ELF-1 (cell line): ENCODE measurements around the gene PSMB7.
"Not testable (repeated sequence)": the region's sequence is repeated elsewhere in the genome, so short reads cannot be mapped to it uniquely, and the experiment has no call there.

Experiments used
- DNase-seq: peaks from one replicate; pipeline ENCODE4 v3.0.0-alpha.2; 2016; ENCODE audit warnings: low read depth, low spot score

PSMB7 gene

DNA sequence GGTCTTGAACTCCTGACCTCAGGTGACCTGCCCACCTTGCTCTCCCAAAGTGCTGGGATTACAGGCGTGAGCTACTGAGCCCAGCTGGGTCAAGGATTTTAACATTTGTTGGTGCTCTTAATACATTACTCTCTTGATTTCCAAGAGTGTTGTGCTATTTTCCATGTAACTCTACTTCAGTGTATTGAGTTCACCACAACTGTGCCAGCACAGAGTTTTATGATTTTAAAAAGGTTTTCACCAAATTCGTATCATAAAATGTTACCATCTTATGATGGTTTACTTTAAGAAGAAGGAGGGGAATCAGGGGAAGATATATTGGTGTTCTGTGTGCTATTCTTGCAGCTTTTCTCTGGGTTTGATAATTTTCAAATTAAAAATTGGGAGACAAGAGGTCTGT, 28.4 kb upstream of the PSMB7 start:
- DNase-seq, result no peak

DNA sequence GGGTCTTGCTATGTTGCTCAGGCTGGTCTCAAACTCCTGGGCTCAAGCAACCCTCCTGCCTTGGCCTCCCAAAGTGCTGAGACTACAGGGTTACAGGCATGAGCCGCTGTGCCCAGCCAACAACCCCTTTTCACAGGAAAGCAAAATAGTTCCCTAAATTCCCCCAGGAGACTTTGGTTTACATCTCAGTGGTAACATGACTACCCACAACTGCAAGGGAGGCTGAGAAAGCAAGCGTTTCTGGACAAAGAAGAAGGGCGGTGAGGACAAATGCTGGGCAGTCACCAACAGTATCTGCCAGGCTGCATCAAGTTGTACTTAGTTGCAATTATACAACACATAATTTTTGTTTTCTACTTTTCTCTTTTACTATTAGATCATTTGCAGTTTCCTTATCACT, 27.6 kb upstream of the PSMB7 start:
- DNase-seq, result no peak

DNA sequence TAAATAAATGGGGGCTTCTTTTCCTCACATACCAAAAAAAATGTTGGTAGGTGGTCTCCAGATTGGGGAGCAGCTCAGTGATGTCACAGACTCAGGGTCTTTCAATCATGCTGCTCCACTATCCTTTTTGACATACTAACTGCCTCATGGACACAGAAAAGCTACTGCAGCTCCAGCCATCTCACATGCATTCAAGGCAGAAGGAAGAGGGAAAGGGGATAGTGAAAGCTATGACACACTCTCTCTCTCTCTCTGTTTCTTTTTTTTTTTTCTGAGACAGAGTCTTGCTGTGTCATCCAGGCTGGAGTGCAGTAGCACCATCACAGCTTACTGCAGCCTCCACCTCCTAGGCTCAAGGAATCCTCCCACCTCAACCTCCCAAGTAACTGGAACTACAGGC, 27.1 kb upstream of the PSMB7 start:
- DNase-seq, result no peak

DNA sequence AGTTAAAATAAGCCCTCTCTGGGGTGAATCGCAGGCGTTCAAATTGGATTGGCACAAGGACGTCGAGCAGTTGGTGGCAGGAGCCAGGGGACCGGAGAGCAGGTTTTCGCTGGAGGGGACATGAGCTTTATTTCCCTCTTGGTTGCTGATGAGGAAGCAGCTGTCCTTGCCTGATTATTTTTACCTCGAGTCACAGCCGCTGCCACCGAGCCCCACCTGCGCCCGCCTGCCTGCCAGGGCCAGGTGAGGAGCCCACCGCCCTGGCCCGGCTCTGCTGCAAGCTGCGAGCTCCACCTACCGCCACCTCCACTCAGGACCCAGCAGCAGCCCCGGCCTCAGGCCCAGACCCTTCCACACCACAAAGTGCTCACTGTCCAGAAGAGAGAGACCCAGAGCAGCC, 26.0 kb upstream of the PSMB7 start:
- DNase-seq, result no peak

DNA sequence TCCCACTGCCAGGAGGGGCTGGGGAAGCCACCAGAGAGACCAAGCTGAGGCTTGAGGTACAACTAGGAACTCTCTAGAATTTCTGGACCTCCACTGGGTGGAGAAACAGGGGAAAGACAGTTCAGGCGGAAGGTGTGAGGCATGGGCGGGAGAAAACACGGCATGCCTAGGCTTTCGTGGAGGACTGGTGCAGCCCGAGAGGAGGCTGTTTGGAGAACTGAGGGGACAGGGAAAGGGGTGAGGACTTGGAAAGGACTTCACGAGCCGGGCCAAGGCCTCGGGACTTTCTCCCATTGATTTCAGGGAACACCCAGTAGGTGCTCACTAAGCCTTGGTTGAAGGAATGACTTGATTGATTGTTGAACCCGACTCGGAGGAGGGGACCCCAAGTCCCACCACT, 25.5 kb upstream of the PSMB7 start:
- DNase-seq, result no peak

DNA sequence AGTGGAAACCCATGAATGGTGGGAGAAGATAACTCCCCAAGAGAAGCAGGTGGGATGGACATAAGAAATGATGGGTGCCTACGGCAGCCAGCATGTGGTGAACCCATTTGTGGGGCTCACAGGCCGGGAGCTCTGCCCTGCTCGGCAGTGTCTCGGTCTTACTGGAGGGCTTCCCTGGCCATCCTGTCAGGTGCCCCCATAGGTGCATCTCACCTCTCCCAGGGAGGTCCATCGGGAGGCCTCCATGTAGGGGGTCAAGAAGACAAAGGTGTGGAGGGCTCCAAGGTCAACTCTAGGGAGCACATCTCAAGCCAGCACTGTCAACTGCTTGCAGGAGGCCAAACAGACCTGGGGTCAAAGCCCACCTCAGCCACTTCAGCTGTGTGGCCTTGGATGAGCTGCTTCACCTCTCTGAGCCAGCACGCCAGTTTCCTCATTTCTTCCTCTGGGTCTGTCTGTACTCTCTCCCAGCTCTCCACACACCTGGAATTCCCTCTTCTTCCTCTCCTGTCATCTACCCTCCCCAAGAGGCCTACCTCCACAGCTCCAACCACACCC, 24.5 kb upstream of the PSMB7 start:
- DNase-seq, result no peak

DNA sequence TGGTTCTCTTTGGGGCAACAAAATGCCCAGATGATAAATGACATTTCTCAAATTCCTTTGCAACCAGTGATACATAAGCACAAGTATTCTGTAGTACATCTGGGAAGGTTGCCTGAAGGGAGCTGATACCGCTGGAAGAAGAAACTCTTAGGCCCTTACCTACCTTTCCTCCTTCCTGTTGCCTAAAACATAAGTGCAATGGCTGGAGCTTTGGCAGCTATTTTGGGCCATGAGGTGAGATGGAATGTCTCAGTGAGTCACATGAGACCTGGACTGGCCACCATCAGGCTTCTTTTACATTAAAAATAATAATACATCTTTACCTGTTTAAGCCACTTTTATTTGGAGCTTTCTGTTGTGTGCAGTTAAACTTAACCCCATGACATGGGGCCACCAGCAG, 23.8 kb upstream of the PSMB7 start:
- no peak for DNase-seq

DNA sequence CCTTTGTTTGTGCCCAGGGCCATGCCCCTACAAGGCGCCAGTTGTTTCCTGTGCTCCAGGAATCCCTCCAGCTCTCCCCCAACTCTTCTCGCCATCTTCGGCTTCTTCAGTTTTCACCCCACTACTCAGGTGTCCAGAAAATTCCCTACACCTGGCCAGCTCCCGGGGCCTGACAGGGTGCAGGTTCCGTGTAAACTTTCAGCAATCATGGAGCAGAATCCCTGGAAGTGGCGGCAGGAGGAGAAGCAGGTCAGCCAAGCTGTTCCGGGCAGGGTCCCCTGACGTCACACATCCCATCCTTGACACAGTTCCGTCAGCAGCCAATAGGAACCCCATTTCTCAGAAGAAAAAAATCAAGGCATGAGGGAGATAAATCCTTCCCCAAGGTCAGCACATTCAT, 22.8 kb upstream of the PSMB7 start:
- DNase-seq, result no peak

DNA sequence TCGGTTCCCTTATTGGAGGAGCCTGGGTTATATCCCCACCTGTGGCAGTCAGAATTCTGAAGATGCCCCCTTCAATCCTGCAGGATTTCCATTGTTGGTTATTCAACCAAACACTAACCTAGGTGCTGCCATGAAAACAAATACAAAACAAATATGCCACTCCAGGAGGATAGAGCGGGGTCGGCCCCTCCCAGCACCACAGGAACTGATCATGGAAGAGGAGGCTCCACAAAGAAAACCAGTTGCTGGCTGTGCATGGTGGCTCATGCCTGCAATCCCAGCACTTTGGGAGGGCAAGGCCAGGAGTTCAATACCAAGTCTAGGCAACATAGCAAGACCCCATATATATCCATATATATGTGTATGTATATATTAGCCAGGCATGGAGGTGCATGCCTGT, 21.8 kb upstream of the PSMB7 start:
- no peak for DNase-seq

DNA sequence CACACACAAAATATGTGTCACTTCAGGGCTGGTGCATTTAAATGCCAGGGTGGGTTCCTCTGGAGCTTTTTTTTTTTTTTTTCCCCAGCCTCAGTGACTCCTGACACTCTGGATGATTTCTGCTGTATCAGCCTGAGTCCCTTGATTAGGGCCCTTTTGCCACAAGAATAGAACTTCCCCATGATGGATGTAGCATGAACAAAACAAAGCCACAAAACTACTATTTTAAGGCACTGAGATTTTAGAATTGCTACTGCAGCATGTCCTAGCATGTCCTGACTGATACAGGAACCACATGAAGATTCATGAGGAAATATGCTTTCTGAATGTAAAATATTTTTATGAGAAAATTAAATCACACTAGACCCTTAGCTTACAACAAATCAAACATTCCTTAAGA, 21.1 kb upstream of the PSMB7 start:
- DNase-seq, result no peak

DNA sequence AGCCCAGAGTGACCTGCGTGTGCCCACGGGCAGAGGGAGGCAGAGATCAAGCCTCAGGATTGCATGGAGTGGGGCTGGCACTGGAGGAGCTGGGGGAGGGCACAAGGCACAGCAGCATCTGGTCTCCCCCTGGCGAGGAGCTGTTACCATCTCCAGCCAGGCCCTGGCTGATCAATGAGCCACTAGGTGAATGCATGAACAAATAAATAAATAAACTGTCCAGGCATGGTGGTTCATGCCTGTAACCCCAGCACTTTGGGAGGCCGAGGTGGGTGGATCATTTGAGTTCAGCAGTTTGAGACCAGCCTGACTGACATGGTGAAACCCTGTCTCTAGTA, 14.3 kb upstream of the PSMB7 start:
- DNase-seq, result no peak

DNA sequence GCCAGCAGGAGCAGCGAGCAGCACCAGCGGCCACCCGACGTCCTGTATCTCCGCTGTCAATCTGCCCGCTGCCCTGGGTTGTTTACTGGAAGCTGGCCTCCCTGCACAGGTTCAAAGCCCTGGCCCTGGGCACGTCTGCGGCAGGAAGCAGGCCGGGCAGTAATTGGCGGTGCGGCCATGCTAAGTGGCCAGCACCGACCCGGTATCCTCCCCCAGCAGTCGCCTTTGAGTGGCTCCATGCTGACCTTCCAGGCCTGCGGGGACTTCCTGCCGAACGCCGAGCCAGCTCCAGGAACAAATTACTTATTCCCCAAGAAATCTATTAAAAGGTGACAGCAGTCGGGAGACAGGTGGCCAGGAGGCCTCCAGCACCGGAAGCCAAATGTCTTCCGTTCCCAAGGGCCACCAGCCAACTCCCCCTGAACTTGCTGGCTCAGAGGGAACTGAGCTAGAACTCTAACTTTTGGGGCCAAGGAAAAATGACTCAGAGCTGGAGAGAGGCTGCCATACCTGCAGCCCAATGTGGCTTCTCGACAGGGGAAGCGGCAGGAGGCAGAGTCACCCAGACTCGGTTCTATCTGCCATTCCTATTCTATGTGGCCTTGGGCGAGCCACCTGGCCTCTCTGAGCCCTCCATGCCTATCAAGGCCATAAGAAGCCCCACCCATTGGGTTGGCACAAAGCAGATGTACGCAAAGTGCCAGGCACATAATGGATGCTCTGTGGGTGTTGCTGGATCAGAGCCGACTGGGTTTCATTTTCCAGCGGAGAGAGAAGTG, 13.7 kb upstream of the PSMB7 start:
- no peak for DNase-seq

DNA sequence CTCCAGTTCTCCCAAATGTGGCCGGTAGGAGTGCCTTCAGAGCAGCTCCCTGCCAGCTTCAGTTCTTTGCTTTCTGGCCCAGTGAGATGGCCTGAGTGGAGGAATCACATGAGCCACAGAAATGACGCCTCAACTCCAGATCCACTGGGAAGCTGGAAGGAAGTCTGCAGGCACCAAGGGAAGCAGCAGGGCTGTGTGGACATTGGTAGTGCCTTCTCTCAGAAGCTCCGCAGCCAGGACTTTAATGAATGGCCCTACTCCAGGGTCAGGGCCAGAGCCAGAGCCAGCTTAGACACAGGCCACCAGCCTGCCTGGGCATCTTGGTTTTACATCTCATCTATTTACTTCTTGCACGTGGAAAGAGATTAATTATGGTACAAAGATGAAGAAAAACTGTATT, 12.0 kb upstream of the PSMB7 start:
- no peak for DNase-seq

DNA sequence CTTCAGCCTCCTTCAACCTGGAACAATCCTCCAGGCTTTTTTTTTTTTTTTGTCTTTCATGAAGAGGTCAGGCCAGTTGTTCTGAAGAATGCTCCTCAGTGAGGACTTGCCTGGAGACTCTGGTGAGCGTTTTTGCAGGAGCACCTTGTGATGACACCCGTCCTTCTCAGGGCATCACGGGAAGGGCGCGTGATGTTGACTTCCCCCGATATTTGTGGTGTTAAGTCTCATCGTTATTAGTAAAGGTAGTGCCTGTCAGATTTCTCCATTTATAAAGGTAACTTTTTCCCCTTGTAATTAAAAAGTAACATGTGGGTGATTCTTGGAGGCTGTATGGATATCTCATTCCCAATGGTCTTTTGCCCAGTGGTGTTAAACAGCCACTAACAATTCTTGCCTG, 11.1 kb upstream of the PSMB7 start:
- DNase-seq, result no peak

DNA sequence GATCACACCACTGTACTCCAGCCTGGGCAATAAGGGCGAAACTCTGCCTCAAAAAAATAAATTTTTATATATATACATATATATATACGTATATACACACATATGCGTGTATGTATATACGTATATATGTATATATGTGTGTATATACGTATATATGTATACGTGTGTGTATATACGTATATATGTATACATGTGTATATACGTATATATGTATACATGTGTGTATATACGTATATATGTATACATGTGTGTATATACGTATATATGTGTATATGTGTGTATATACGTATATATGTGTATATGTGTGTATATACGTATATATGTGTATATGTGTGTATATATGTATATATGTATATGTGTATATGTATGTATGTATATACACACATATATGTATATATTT, 10.5 kb upstream of the PSMB7 start:
- DNase-seq, result not testable (repeated sequence)

DNA sequence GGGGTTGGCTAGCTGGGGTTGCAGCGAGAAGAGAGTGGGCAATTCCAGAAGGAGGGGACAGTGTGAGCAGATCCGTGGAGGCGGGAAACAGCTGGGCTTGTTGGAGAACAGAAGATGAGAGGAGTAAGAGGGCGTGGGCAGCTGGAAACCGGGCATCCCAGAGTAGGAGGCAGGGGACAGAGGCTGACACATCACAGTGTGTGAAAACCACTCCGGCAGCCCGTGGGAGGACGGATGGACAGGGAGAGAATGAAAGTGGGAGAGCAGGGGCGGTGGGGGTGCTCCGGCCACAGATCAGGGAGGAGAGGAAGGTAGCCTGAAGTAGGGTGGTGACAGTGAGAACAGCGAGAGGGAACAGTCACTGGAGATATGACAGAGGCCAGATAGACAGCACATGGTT, 8.3 kb upstream of the PSMB7 start:
- DNase-seq, result no peak

DNA sequence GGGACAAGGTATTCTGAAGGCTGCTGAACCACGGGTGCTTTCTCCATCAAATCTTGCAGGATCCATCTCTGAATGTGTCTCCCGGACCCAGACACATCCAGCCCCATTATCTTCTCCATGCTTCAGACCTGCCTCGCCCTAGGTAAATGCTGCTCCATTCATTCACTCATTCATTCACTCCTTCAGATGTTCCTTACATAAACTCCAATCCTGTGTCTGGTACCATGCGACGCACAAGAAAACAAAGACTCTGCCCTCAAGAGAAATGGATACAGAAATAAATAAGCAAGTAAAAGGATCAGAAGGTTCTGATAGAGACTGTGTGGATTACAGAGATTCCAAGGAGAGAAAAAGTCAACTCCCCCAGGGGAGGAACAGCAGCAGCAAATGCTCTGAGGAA, 7.9 kb upstream of the PSMB7 start:
- DNase-seq, result no peak

DNA sequence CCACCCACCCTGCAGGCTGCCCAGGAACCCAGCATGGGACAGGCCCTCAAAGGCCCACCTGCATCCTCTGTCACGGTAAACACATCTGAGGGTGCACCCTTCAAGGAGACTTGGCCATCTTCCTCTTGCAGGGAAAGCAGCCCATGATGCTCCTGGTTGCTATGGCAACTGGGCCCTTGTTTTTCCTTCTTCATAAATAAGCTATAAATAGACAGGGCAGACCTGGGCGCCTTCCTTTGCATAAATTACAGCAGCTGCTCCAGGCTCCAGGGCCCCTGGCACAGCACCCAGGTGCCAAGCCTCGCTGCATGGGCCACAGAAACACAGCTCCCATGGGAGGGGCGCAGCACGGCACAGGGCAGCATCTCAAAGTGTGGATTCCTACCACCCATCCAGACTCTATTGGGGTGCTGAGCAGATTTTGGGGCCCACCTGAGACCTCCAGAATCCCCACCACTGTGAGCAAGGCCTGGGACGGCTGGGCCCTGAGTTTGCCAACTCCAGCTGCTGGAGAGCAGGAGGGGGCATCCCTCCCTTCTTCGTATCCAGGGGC, 5.8 kb upstream of the PSMB7 start:
- no peak for DNase-seq

DNA sequence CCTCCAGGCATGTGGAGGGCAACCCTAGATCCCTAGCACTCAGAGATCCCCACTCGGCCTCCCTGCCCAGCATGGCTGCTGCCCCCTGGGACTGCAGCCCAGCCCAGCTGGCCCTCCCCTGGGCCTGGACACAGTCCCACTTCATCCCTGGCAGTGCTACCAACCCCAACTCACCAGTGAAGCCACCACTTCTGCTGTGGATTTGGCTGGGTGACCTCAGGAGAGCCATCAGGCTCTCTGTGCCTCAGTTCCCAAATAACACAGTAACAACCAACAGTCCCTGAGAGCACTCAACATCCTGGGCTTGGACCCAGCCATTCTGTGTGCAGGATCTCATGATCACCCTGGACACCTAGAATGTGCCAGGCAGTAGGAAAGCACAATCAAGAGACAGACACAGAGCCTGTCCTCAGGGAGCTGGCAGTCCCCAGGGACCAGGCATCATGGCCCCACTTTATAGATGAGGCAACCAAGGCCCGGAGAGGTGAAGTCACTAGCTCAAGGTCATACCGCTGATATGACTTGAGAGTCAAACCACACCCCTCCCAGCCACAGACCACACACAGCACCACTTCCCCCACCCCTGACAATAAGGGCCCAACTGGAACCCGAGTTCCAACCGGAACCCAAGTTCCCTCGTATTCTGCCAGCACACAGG, 4.7 kb upstream of the PSMB7 start:
- no peak for DNase-seq

DNA sequence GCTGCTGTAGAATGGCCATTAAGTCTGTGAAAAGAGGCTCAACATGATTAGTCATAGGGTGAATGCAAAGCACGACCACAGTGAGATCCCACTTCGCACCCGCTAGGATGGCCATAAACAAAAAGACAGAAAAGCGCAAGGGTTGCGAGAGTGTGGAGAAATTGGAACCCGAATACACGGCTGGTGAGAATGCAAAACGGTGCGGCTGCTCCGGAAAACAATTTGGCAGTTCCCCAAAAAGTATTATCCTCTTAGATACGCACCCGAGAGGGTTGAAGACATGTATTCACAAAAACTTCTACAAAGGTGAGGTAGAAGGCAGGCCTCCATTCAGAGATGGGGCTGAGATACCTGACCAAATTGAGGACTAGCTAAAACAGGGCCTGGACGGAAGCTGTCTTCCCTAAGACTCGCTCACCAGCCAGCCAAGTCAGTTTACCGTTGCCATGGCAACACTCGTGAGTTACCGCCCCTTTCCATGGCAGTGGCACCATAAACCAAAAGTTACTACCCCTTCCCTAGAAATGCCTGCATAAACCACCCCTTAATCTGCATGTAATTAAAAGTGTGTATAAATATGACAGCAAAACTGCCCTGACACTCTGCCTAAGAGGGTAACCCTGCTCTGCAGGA, 726 bp upstream of the PSMB7 start:
- peak; percentile 67 for DNase-seq

DNA sequence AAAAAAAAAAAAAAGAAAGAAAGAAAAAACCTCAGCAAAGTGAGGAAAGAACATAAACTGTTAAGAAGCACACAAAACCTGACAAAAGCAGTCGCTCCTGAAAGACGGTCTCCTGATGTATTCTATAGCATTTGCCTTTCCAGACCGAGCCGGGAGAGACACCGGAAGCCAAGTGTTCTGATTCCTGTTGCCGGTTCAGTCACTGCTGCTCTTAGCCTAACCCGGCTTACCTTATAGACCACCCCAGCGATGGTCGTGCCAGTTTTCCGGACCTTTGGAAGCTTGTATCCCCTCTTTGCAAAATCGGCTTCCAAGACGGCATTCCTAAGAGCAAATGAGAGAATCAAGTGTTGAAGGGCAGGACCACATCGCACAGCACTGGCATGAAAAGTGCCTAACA, 630 bp downstream of the PSMB7 start:
- peak; percentile 29 for DNase-seq

DNA sequence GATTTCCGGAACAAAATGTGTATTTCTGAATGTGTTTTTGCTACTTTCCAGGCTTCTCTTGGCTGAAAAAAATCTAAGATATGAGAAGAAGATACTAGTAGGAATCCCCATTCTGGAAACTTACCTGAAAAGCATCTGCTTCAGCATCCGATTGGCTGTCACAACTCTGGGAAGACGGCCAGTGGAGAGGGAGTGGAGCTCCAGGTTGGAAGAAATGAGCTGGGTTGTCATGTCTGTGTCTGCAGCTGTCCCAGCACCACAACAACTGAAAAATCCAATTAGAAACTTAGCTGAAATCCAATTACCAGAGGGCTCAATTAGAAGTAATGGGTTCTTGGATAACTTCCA, 3.0 kb downstream of the PSMB7 start:
- no peak for DNase-seq
